NCI-H1694 (cell line): Measurements from ENCODE around the gene SPRN.
"Not testable (repeated sequence)": the region's sequence is repeated elsewhere in the genome, so short reads cannot be mapped to it uniquely, and the experiment has no call there.

Source experiments
- DNase-seq: peaks from one replicate; lab custom pipeline; 2025; lab: John Stamatoyannopoulos, UW

The SPRN gene

DNA sequence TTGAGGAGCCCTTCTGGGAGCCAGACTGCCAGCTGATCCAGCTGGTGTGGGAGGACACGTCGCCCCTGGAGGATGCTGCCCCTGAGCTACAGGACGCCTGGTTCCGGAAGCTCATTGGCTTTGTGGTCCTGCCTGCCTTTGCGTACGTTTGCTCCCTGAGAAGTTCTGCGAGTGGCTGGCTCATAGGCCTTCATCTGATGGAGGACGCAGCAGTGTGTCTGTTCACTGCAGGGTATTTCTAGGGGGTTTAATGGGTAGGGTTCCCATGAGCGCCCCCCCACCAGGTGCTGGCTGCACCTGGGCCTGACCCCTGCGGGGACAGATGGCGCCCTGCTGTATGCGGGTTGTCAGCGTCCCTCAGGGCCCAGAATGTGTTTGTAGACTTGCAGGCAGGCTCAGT lies 40.4 kb downstream of the SPRN start:
- no peak for DNase-seq

DNA sequence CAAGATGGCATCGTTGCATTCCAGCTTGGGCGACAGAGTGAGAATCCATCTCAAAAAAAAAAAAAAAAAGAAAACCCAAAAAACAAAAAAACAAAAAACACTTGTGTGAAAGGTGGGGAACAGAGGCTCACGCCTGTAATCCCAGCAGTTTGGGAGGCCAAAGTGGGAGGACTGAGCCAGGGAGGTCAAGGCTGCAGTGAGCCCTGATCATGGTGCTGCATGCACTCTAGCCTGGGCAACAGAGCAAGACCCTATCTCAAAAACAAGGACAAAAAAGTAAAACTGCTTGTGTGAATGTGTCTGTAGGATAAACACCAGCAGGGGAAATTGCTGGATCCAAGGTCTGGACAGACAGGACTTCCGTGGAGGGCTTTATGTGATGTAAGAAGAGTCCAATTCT lies 40.9 kb downstream of the SPRN start:
- DNase-seq, result no peak

DNA sequence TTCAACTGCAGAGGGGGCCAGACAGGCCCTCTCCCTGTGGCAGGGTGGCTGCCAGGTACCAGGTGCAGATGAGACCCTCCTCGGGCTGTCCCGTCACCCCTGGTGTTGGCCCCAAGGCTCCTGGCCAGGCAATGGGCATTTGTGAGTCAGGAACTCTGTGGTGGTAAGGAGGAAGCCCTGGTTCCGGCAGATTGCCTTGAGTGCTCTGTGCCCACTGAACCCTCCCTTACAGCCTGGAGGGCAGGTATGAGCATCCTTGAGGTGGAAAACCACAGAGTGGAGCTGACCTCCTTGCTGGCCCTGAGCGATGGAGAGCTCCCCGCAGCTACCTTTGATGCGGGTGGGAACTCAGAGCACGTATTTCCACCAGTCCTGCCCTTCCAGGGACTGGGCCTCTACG lies 43.4 kb downstream of the SPRN start:
- DNase-seq, result no peak

DNA sequence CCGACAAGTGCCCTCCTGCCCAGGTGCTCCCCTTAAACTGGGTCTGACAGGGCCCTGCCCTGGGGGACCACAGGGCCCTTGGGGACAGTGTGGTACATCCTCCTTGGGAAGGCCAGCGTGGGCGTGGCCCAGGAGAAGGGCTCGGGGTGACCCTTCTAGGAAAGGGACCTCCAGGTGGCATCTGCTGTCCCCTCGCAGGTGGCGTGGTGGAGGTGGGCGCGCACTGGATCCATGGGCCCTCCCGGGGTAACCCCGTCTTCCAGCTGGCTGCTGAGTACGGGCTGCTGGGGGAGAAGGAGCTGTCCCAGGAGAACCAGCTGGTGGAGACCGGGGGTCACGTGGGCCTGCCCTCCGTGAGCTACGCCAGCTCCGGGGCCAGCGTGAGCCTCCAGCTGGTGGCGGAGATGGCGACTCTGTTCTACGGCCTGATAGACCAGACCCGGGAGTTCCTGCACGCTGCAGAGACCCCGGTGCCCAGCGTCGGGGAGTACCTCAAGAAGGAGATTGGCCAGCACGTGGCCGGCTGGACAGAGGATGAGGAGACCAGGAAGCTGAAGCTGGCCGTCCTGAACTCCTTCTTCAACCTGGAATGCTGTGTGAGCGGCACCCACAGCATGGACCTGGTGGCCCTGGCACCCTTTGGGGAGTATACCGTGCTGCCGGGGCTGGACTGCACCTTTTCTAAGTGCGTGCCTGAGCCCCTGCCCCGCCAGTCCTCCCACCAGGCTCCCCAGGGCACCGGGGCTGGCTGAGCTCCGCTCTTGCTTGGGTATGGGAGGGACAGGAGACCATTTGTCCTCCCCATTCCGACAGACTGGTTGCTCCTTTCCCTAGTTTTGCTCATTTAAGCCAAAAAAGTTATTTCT lies 44.4 kb downstream of the SPRN start:
- DNase-seq, result no peak

DNA sequence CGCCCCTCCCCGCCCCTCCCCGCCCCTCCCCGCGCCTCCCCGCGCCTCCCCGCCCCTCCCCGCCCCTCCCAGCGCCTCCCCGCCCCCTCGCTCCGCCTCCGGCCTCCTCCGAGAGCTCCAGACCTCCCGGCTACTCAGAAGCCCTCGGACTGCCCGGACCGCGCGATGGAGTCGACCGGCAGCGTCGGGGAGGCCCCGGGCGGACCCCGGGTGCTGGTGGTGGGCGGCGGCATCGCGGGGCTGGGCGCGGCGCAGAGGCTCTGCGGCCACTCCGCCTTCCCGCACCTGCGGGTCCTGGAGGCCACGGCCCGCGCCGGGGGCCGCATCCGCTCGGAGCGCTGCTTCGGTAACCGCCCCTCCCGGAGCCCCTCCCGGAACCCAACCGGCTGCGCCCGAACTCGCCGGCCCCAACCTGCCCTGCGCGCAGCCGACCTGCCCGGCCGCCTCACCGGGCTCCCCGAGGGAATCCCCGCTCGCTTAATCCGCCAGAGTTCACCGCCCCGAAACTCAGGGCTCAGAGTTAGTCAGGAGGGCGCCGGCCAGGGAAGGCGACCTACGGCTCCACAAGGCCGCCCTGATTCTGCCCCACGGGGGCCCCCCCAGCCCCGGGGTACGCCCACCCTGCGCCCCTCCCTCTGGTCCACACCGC lies 45.1 kb downstream of the SPRN start, which contains the start of gene PAOX:
Gene PAOX (plus strand): TSS at position 111 of the 649 bp plus-strand sequence. CDS start 55 bp downstream, at position 166.
- DNase-seq, result no peak

- DNase-seq, result no peak
These were observed 46.0 kb downstream of the SPRN start for GRCh38 chr10:133378251-133379096.

DNA sequence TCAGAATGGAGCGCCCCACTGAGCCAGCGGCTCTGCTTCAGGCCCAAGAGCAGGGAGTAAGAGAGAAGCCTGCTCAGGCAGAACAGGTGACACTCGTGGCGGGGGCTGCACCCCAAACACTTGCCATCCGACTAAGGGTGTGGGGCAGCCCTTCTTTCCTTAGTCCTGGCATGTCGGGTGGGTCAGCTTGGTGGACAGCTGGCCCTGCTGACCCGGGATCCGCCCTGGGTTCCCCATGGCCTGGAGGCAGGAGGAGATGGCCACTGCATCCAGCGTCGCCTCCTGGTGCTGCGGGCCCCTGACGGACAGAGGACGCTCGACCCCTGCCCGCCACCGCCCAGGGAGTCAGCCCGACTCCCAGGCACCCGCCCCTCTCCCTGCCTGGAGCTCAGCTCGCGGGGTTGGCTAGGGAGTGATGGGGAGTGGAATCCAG lies 46.6 kb downstream of the SPRN start:
- no peak for DNase-seq

DNA sequence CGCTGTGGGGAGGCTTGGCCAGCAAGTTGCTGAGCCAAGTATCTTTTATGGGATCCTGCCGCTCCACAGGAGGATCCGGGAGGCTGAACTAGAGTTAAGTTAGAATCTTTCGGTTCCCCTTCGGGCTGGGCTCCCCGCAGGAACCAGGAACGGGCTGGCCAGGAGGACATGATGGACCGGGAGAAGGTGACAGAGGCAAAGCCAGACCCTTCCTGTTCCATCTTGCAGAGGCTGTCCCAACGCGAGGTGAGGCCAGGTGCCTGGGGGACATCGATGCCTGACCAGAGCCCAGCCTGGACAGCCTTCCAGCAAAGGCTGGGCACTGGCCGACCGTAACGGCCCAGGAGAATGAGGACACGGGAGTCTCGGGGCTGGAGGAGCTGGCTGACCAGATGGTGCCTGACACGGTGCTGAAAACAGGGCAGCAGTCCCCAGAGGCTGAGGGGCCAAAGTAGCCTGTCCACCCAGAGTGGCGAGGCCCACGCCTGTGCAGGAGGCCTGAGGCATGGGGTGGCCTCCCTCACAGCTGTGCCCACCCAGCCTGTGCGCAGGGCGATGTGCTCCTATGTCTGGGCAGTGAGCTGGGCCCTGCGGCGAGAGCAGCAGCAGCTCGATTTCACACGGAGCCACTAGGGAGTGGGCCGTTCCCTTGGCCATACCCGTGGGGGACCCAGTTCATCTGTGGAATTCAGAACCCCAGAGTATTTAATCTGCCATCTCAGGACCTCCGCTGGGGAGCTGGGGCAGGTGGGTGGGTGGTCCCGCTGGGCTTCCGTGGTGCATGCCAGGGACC lies 47.2 kb downstream of the SPRN start:
- no peak for DNase-seq

DNA sequence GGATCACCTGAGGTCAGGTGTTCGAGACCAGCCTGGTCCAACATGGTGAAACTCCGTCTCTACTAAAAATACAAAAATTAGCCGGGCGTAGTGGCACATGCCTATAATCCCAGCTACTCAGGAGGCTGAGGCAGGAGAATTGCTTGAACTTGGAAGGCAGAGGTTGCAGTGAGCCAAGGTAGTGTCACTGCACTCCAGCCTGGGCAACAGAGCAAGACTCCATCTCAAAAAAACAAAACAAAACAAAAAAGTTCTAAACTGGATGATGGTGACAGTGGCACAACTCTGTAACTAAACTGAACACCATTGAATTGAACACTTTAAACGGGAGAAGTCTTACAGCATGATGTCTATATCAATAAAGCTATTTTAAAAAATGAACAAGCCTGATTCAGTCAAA lies 48.2 kb downstream of the SPRN start:
- DNase-seq, result not testable (repeated sequence)

DNA sequence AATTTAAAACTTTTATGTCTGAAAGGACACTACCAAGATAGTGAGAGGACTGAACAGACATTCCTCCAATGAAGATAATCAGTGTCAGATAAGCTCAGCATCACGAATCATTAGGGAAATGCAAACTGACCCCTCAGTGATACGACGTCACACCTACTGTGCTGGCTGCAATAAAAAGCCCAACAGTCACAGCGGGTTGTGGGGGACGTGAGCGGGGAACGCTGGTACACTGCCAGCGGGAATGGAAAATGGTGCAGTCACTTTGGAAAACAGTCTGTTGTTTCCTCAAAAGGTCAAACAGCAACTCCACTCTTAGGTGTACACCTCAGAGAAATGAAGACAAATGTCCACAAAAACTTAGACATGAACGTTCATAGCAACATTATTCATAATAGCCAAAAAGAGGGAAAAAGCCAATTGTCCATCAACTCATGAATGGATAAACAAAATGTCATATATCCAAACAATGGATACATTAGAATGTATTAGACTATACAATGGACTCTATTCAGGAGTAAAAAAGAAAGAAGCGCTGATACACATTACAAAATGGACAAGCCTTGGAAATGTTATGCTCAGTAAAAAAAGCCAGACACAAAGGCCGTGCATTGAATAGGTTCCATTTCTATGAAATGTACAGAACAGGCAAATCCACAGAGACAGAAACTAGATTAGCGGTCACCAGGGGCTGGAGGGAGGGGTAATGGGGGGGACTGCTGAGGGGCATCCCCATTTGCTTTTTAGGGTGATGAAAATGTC lies 48.9 kb downstream of the SPRN start:
- no peak for DNase-seq

- DNase-seq, result peak; percentile 53
These were observed 51.0 kb downstream of the SPRN start, which contains the start of gene ECHS1 for GRCh38 chr10:133373174-133374090. Gene ECHS1 (minus strand): TSS chr10:133373354. CDS start chr10:133373333, 21 bp downstream.

DNA sequence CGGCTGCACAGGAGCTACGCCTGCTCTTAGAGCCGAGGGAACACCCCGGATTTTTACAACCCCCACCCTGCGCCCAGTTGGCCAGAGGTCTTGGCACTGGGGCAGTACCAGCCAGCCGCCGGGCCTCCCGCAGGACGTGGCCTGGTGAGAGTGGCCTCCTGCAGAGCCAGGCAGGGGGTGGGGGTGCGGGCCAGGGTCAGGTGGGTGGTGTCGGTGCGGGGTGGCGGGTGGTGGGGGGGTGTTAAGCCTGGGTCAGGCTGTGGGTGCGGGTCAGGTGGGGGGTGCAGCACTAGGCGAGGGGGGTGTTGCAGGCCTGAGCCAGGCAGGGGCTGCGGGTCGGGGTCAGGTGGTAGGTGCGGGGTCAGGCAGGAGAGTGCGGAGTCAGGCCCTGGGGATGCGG lies 51.9 kb downstream of the SPRN start:
- no peak for DNase-seq
